ENCODE measurements around the gene ZNF175. TPM values are rescaled to one million over a fixed set of nuclear protein-coding genes. Genes with fewer than 3 reads are reported as not detected.

The ZNF175 gene
- total RNA-seq, 1 experiment from 2014 or later: 9.3 TPM

DNA sequence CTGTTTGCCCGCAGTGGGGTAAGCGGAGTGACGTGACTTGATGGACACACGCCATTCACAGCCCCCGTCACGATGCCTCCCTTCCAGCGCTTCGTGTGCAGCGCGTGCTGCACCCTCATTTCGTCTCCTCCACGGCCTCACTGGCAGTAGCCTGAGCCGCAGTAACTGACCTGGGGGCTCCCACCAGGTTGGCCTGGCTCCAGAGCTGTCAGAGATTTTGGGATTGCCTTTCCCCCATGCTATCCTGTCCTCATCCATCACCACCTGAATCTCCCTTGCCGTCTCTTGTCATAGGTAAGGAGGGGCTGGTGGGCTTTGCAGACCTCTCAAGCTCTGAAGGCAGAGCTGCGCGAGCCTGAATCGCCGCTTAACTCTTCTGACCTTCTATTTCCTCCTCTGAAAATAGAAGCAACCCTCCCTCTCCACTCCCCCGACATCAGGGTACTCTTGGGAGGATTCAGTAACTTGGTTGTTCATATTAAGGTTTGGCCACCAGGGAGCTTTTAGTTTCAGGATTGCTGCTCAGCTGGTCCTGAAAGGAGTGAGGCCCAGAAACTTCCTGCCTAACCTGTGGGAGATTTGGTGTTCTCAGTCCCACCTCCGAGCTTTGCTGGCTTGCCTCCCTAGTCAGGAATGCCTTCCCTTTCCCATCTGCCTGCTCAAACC lies 31.2 kb downstream of the ZNF175 start:
- H4K20me1 ChIP-seq (ENCODE audit: insufficient read depth): no peaks in the 10 kb centered on the region
- BruUV-seq (replicated peaks): no TSS peak
- ChIA-PET RAD21 (ENCODE audit: low non-redundant PET in 1 of 2, low total read pairs in 2 of 2, uncharacterized antibody in 2 of 2, unreplicated experiment in 2 of 2) (no interaction called here), POLR2A (no interaction called here), CTCF (no interaction called here)
- H3K9me3 ChIP-seq (ENCODE audit: control insufficient read depth in 1 of 2, insufficient read depth in 1 of 2, low read depth in 1 of 2, low read length in 2 of 2): no peaks in the 10 kb centered on the region
- H3K9ac ChIP-seq (ENCODE audit: low read length): no peak overlapping the region
- ATAC-seq: no peak
- TF ChIP-seq ZNF274 (IDR thresholded peaks at IDR 0.05; ENCODE audit: low read depth, low read length) (no peak), POLR2AphosphoS5 (IDR thresholded peaks at IDR 0.05; ENCODE audit: low read depth, low read length) (no peak), ZFX (IDR thresholded peaks at IDR 0.05) (no peak)
- H3K36me3 ChIP-seq (ENCODE audit: control insufficient read depth in 1 of 2, insufficient read depth in 2 of 2, low read length in 2 of 2): no peaks in the 10 kb centered on the region
- no peaks in the 10 kb centered on the region for H3K79me2 ChIP-seq (ENCODE audit: insufficient read depth, low read length)
- intact Hi-C loops (cut with micrococcal nuclease): no loop called here
- H3K27ac ChIP-seq (ENCODE audit: low read depth, low read length): no peak overlapping the region
- no peaks in the 10 kb centered on the region for H3K9me2 ChIP-seq (ENCODE audit: insufficient read depth)
- no peak overlapping the region for H2AFZ ChIP-seq (ENCODE audit: low read depth, low read length, poor library complexity, severe bottlenecking)
- peaks cover 8% of the 10 kb centered on the region; the same call in 1 of the 2 replicates for H3K27me3 ChIP-seq (ENCODE audit: insufficient read depth, low read length)
- H3K4me2 ChIP-seq (ENCODE audit: low read length): no peak overlapping the region
- H3K4me3 ChIP-seq (replicated peaks in 1 of 2; ENCODE audit: low read depth in 1 of 2, low read length in 2 of 2): no peak overlapping the region
- H3K4me1 ChIP-seq (ENCODE audit: control insufficient read depth in 1 of 2, insufficient read depth in 2 of 2, low read length in 2 of 2): no peaks in the 10 kb centered on the region
- DNase-seq (ENCODE audit: low read depth, low spot score): no peak

DNA sequence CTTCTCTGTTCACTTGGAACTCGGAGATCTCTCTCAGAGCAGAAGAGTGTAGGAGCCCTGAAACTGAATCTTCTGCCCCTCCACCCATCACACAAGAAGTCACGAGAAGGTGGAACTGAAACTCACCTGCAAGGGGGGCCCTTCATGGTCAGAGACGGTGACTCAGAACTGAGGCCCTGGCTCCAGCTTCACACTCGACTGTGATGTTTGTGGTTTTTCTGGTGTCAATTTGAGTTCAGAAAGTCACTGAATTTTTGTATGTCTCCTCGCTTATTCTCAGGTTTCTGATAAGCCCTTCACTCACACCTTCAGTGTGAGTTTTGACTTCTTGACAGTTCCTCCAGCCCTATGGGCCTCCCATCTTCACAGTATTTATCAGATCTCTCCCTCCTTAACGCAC lies 36.0 kb downstream of the ZNF175 start:
- ATAC-seq: no peak
- intact Hi-C loops (cut with micrococcal nuclease): loop anchor here (5.0 kb wide), 2 partner anchors 50 to 170 kb away; no protein-coding TSS in a partner anchor
- H3K4me3 ChIP-seq (replicated peaks in 1 of 2; ENCODE audit: low read depth in 1 of 2, low read length in 2 of 2): no peak overlapping the region
- RAD21 ChIA-PET (ENCODE audit: low non-redundant PET in 1 of 2, low total read pairs in 2 of 2, uncharacterized antibody in 2 of 2, unreplicated experiment in 2 of 2): no interaction called here
- peaks cover 37% of the 10 kb centered on the region for H3K27me3 ChIP-seq (ENCODE audit: insufficient read depth, low read length)
- no peak overlapping the region for H2AFZ ChIP-seq (ENCODE audit: low read depth, low read length, poor library complexity, severe bottlenecking)
- no peaks in the 10 kb centered on the region for H3K4me1 ChIP-seq (ENCODE audit: control insufficient read depth in 1 of 2, insufficient read depth in 2 of 2, low read length in 2 of 2)
- no peaks in the 10 kb centered on the region for H3K9me2 ChIP-seq (ENCODE audit: insufficient read depth)
- H3K79me2 ChIP-seq (ENCODE audit: insufficient read depth, low read length): no peaks in the 10 kb centered on the region
- no peak overlapping the region for H3K27ac ChIP-seq (ENCODE audit: low read depth, low read length)
- H3K4me2 ChIP-seq (ENCODE audit: low read length): no peak overlapping the region
- no peak for DNase-seq (ENCODE audit: low read depth, low spot score)
- TF ChIP-seq EZH2 (IDR thresholded peaks at IDR 0.05) (no peak), SP1 (IDR thresholded peaks at IDR 0.05; ENCODE audit: low read depth) (no peak), CEBPB (IDR thresholded peaks at IDR 0.05; ENCODE audit: low read depth) (no peak), CBX3 (IDR thresholded peaks at IDR 0.05; ENCODE audit: low read depth) (no peak), ELF1 (IDR thresholded peaks at IDR 0.05; ENCODE audit: borderline replicate concordance, low read depth) (no peak), POLR2AphosphoS5 (IDR thresholded peaks at IDR 0.05; ENCODE audit: low read depth, low read length) (no peak)
- TF ChIP-seq, protein P1, sequence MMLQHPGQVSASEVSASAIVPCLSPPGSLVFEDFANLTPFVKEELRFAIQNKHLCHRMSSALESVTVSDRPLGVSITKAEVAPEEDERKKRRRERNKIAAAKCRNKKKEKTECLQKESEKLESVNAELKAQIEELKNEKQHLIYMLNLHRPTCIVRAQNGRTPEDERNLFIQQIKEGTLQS (IDR thresholded peaks at IDR 0.05): no peak
- TF ChIP-seq, protein P2, sequence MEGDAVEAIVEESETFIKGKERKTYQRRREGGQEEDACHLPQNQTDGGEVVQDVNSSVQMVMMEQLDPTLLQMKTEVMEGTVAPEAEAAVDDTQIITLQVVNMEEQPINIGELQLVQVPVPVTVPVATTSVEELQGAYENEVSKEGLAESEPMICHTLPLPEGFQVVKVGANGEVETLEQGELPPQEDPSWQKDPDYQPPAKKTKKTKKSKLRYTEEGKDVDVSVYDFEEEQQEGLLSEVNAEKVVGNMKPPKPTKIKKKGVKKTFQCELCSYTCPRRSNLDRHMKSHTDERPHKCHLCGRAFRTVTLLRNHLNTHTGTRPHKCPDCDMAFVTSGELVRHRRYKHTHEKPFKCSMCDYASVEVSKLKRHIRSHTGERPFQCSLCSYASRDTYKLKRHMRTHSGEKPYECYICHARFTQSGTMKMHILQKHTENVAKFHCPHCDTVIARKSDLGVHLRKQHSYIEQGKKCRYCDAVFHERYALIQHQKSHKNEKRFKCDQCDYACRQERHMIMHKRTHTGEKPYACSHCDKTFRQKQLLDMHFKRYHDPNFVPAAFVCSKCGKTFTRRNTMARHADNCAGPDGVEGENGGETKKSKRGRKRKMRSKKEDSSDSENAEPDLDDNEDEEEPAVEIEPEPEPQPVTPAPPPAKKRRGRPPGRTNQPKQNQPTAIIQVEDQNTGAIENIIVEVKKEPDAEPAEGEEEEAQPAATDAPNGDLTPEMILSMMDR (IDR thresholded peaks at IDR 0.05 in 2 of 3, conservative IDR thresholded peaks at IDR 0.05 in 1 of 3; ENCODE audit: borderline replicate concordance in 1 of 3, insufficient read depth in 1 of 3, low read depth in 2 of 3, low read length in 2 of 3): no peak
- no TSS peak for BruUV-seq (replicated peaks)
- CTCF ChIA-PET: interaction anchor here (5.2 kb wide), 1 partner anchor 50 kb away, joined by 26 read pairs; no protein-coding TSS in a partner anchor
- H3K36me3 ChIP-seq (ENCODE audit: control insufficient read depth in 1 of 2, insufficient read depth in 2 of 2, low read length in 2 of 2): no peaks in the 10 kb centered on the region
- POLR2A ChIA-PET: no interaction called here
- H4K20me1 ChIP-seq (ENCODE audit: insufficient read depth): no peaks in the 10 kb centered on the region
- H3K9me3 ChIP-seq (ENCODE audit: control insufficient read depth in 1 of 2, insufficient read depth in 1 of 2, low read depth in 1 of 2, low read length in 2 of 2): no peaks in the 10 kb centered on the region
- no peak overlapping the region for H3K9ac ChIP-seq (ENCODE audit: low read length)

Data from HCT116 (cell line).